AG10803 (cell line): ENCODE results near the gene MAP2.

Experiments used
- DNase-seq: peaks from one replicate; pipeline ENCODE4 v3.0.0; 2010; ENCODE audit warnings: low read depth
- H3K4me3 ChIP-seq: 2 replicates; pipeline ENCODE4 v1.5.1; 2011; ENCODE audit warnings: mild to moderate bottlenecking, low read length, control low read depth
- TF ChIP-seq, protein P1 (sequence below): conservative IDR thresholded peaks from 2 replicates; pipeline ENCODE4 v1.5.1; 2011; ENCODE audit warnings: mild to moderate bottlenecking, low read length, control low read depth, inconsistent platforms

Gene MAP2

DNA sequence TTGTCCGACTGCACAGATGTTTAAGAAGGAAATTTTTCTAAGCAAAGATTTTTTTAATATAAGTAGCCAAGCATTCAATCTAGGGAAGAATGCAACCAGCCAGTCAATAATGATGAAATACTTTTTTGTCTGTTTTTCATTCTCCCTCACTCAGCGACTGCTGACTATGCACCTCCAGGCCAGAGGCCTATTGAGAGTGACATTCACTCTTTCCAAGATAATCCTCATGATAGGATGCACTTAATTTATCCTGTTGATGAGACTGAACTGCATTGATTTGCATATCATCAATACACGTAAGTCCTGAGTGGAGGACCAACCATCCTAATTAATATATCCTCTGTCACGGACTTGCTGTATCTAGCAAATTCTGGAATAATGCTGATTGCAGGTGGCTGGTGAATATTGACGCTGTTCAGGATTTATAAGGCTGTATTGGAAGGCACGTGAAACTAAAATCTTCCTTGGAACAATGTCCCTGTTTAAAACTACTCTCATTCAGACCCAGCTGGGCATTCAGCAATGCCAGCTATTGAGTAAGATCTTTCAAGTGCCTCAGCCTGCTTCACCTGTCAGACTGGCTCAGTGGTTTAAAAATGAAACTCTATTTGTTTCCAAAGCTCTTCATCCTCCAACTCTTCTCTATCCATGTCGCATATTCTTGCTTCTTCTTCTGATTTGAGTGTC, 142.2 kb downstream of the MAP2 start:
- no peak for DNase-seq
- TF ChIP-seq, protein P1, sequence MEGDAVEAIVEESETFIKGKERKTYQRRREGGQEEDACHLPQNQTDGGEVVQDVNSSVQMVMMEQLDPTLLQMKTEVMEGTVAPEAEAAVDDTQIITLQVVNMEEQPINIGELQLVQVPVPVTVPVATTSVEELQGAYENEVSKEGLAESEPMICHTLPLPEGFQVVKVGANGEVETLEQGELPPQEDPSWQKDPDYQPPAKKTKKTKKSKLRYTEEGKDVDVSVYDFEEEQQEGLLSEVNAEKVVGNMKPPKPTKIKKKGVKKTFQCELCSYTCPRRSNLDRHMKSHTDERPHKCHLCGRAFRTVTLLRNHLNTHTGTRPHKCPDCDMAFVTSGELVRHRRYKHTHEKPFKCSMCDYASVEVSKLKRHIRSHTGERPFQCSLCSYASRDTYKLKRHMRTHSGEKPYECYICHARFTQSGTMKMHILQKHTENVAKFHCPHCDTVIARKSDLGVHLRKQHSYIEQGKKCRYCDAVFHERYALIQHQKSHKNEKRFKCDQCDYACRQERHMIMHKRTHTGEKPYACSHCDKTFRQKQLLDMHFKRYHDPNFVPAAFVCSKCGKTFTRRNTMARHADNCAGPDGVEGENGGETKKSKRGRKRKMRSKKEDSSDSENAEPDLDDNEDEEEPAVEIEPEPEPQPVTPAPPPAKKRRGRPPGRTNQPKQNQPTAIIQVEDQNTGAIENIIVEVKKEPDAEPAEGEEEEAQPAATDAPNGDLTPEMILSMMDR = no peak
- H3K4me3 ChIP-seq = no peak overlapping the region

DNA sequence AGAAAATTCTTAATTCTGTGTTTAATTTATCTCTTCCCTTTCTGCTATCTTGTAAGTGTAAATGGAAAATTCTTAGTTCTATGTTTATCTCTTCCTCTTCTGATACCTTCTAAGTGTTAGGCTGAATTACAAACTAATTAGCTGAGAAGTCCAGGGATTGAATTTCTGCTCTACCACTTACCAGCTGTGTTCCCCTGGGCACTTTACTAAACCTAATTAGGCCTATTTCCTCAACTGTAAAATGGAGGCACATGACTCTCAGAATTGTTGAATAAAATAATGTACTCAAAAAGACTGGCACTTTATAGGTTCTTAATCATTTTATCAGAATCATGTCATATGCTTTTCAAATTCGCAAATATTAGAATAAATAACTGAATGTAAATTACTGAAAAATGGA, 146.3 kb downstream of the MAP2 start:
- no peak overlapping the region for H3K4me3 ChIP-seq
- DNase-seq = no peak
- TF ChIP-seq, protein P1 = no peak

DNA sequence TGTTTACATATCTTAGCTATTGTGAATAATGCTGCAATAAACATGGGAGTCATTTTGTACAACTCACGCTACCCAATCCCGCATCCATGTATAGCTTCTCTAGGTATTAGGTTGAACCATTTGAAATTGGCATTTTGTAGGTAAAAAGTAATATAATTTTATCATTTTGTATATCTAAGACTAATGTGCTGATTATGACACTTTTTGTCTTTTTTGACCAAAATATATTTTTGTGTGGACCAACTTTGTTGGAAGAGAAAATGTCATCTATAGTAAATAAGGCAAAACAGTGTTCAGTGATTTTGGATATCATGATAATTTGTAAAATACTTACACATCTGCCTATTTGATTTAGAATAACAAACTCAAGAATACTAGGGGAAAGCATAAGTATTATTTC, 150.7 kb downstream of the MAP2 start:
- DNase-seq = no peak
- H3K4me3 ChIP-seq = no peak overlapping the region
- TF ChIP-seq, protein P1 = no peak

DNA sequence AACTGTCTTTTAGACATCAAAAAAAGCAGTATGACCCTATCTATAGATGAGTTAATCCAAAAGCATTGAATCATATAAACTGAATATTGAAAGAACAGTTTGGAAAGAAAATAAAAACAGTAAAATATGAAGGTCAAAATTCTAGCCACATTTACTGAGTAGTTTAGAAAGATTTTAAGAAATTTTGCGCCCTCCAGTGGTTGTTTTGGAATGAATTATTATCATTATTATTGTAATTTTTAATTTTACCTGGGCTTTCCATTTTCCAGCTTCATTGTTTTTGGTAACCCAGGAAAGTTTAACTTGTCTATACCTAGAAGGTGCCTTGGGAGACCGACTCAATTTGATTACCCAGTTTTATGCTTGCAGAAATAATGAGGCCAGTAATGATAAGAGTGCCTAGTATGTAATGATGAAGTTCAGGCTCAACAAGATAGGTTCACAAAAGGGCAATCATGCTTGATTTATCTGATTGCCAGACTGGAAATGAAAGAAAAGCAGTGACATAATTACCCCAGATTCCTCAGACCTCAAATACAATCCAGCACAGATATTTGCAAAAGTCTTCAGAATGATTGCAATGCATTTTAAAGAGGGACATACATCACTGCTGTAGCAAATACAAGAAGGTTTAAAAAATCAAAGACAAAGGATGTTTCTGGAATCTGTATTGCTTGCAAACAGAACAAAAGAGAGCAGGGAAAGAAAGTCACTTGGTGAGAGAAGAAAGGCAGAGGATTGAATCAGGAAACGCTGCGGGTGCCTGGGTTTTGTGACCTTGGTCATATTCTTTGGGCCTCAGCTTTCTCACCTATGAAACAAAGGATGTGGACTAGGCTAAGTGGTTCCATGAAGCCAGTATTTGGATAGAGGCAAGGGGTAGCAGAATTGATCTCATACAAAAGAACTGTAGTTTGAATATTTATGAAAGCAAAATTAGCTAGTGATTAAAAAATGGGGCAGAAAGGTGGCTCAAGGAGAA, 153.8 kb downstream of the MAP2 start:
- no peak overlapping the region for H3K4me3 ChIP-seq
- peak; percentile 8 for DNase-seq
- TF ChIP-seq, protein P1 = peak; percentile 46

DNA sequence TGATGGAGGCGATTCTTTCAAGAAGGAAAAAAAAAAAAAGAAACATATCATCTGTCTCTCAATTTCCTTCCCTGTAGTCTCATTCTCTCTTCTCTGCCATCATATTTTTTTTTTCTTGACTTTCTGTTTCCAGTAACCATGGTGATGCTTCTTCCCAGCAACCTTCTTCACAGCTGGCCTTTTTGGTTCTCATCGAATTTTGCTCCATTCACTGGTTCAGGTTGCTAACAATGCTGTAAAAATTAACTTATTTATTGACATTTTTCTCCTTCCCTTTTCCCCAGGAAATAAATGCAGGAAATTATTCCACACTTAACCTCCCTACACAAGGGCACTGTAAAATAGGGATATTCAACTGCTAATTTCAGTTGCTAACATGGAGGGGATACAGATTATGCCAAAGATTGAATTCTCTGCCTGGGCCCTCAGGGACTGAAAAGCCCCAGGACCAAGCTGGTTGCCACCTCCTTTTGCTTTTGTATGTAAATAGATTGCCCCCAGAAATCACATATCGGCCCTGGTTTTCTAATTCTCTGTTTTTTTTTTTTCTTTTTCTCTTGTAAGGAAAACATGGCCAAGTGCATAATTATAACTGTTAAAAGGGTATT, 154.7 kb downstream of the MAP2 start:
- no peak overlapping the region for H3K4me3 ChIP-seq
- TF ChIP-seq, protein P1 = no peak
- no peak for DNase-seq

DNA sequence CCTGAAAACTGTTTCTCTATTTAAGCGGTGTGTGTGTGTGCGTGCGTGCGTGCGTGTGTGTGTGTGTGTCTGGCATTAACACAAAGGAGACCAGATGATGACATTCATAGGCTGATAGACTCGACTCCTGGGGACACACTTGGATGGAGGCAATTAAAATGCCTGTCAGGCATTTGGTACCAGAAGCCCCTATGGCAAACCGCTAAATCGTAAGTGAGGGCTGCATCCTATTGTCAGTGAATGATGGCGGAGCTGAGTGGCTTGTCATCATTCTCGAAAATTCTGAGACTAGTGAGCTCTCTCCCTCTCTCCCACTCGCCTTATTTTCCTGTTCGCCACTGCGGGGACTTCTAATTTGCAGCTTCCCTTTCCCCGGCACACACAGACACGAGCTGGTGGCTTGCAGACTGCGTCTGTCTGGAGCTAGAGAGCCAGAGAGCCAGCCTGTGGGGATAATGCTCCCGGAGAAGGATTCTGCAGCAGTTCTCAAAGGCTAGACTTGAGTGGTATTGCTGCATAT, 155.4 kb downstream of the MAP2 start:
- TF ChIP-seq, protein P1 = no peak
- H3K4me3 ChIP-seq = peak overlapping the region; percentile 51
- peak; percentile 20 for DNase-seq
